Kidney epithelial cell (primary cell): Measurements from ENCODE around the gene PLAC1. TPM values are rescaled to one million over a fixed set of nuclear protein-coding genes. Genes with fewer than 3 reads are reported as not detected.

ENCODE experiments used
- DNase-seq: peaks from one replicate; pipeline ENCODE4 v3.0.0-alpha.2; 2010; ENCODE audit warnings: low read depth
- H3K27me3 ChIP-seq: 2 replicates; pipeline ENCODE4 v1.6.0; 2011; ENCODE audit warnings: low read length; ENCODE audit not compliant: control insufficient read depth, insufficient read depth
- H3K36me3 ChIP-seq: 2 replicates; pipeline ENCODE4 v1.5.1; 2011; ENCODE audit warnings: low read length; ENCODE audit not compliant: control insufficient read depth, insufficient read depth
- H3K4me3 ChIP-seq: 2 replicates; pipeline ENCODE4 v1.5.1; 2011; ENCODE audit warnings: low read depth, mild to moderate bottlenecking, control low read depth, low read length
- total RNA-seq: library from RNA; depleted of rRNA; stranded (reverse); fragments of >200 nt; gene quantifications from 2 replicates; pipeline ENCODE4 v1.2.3, GENCODE V29; 2015
- TF ChIP-seq, protein P1 (sequence below): IDR thresholded peaks from 2 replicates; pipeline ENCODE4 v1.5.1; 2011; ENCODE audit warnings: mild to moderate bottlenecking, moderate library complexity, low read length, control low read depth, inconsistent platforms; ENCODE audit not compliant: insufficient read depth, poor library complexity, severe bottlenecking

PLAC1 gene
- total RNA-seq, 1 donor from 2014 or later, result not detected

DNA sequence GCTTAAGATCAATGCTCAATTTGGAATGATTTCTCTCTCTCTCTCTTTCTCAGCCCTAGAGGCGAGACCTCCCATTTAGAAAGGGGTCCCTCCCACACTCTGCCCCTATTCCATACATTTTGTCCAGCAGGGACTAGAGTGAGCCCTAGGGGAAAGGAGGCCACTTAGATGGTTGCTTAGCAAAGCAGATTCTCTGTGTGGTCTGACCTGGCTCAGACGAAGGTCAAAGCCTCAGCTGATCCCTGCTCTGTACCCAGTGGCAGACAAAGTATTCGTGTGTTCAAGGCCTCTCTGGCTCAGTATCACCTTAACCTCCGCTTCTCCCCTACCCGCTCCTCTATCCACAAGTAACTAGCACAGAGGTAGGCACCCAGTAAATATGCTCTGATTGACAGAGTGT is 120.0 kb downstream of the PLAC1 start:
- no peak for DNase-seq
- H3K4me3 ChIP-seq, result no peak overlapping the region
- TF ChIP-seq, protein P1, sequence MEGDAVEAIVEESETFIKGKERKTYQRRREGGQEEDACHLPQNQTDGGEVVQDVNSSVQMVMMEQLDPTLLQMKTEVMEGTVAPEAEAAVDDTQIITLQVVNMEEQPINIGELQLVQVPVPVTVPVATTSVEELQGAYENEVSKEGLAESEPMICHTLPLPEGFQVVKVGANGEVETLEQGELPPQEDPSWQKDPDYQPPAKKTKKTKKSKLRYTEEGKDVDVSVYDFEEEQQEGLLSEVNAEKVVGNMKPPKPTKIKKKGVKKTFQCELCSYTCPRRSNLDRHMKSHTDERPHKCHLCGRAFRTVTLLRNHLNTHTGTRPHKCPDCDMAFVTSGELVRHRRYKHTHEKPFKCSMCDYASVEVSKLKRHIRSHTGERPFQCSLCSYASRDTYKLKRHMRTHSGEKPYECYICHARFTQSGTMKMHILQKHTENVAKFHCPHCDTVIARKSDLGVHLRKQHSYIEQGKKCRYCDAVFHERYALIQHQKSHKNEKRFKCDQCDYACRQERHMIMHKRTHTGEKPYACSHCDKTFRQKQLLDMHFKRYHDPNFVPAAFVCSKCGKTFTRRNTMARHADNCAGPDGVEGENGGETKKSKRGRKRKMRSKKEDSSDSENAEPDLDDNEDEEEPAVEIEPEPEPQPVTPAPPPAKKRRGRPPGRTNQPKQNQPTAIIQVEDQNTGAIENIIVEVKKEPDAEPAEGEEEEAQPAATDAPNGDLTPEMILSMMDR, result no peak
- H3K36me3 ChIP-seq, result no peaks in the 10 kb centered on the region
- no peaks in the 10 kb centered on the region for H3K27me3 ChIP-seq

DNA sequence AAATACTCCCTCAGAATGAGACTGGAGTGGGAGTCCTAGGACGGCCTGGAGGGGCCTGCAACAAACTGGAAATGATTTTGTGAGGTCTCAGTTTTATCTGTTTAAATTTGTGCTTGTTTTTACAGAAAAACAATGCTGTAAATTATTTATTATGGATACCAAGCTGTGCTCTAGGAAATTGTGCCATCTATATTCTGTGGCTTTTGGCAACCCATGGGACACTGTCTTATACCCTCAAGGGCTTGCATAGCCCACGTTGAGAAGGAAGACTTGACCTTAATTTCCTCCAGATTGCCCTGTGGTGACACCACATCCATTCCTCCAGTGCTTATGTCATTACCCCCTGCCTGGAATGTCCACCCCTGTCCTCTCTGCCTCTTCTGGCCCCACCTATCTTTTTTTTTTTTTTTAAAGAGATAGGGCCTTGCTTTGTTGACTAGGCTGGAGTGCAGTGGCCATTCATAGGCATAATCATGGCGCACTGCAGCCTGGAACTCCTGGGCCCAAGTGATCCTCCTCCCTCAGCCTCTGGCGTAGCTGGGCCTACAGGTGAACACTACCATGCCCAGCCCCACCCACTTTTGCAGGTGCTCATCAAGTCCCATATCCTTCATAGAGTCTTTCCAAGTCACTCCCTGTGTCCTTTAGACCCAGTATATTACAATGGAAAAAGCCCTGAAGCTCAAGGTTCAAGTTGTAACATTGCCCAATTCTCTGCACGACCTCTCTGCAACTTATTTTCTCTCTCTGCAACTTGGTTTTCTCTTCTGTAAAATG is 120.9 kb downstream of the PLAC1 start:
- Histone ChIP-seq H3K36me3 (no peaks in the 10 kb centered on the region), H3K27me3 (no peaks in the 10 kb centered on the region), H3K4me3 (no peak overlapping the region)
- TF ChIP-seq, protein P1, result no peak
- no peak for DNase-seq

DNA sequence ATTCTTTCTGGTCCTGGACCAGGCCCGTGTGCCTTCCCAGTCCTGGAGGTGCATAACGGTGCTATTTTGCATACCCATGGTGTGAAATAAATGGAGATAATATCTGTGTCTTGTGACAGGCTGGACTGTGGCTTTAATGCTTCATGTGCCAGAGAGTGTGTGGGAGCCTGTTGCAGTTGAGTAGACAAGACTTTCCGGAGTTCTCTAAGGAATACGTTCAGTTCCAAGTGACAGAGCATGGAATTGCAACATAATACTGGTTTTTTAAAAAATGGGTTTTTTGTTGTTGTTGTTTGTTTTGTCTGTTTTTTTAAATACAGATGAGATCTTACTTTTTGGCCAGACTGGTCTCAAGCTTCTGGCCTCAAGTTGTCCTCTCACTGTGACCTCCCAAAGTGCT is 124.3 kb downstream of the PLAC1 start:
- H3K36me3 ChIP-seq, result no peaks in the 10 kb centered on the region
- no peak overlapping the region for H3K4me3 ChIP-seq
- DNase-seq, result no peak
- TF ChIP-seq, protein P1, result no peak
- no peaks in the 10 kb centered on the region for H3K27me3 ChIP-seq

DNA sequence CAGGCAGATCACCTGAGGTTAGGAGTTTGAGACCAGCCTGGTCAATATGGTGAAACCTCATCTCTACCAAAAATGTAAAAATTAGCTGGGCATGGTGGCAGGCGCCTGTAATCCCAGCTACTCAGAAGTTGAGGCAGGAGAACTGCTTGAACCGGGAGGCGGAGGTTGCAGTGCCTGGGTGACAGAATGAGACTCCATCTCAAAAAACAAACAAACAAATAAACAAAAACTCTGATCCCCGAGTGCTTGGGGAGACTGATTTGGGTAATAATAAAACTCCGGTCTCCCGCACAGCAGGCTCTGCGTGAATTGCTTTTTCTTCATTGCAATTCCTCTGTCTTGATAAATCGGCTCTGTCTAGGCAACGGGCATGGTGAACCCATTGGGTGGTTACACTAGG is 124.9 kb downstream of the PLAC1 start:
- no peaks in the 10 kb centered on the region for H3K36me3 ChIP-seq
- DNase-seq, result no peak
- no peak overlapping the region for H3K4me3 ChIP-seq
- no peaks in the 10 kb centered on the region for H3K27me3 ChIP-seq
- TF ChIP-seq, protein P1, result no peak

DNA sequence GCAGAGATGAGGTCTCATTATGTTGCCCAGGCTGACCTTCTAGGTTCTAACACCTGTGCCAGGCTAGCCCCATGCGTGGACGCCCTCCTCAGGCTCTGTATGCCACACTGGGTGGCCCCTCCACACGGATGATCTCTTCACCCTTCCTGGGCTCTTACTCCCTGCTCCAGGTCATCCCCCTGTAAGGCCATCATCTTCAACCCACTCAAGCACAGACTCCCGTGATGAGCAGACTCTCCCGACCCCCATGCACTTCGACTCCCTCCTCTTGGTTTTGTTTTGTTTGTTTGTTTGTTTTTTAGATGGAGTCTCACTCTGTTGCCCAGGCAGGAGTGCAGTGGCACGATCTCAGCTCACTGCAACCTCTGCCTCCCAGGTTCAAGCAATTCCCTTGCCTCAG is 127.4 kb downstream of the PLAC1 start:
- DNase-seq, result no peak
- Histone ChIP-seq H3K36me3 (no peaks in the 10 kb centered on the region), H3K27me3 (no peaks in the 10 kb centered on the region), H3K4me3 (no peak overlapping the region)
- TF ChIP-seq, protein P1, result no peak

DNA sequence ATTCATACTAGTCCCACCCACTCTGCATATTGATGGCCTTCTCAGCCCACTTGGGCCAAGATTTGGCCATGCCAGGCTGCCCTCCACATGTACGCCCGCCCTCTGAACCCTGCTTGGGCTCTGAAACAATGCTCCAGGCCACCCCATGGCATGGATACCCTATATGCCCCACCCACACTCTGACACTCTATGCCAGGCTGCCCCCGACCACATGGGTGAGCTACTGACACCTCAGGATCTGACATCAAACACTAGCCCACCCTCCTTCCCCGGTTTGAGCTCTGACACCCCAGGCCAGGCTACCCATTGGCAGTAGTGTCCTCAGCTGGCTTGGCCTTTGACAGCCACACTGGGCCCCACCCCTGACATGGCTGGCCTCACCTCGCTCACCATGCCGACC is 128.8 kb downstream of the PLAC1 start:
- DNase-seq, result no peak
- Histone ChIP-seq H3K4me3 (no peak overlapping the region), H3K27me3 (no peaks in the 10 kb centered on the region), H3K36me3 (no peaks in the 10 kb centered on the region)
- TF ChIP-seq, protein P1, result no peak
